Nephron (organoid): ENCODE data around the gene PYDC1.
A peak's percentile ranks its signal among the peaks of the same experiment; 100 is the strongest.

Source experiments
- H3K27ac Mint-ChIP-seq, 3 experiments: 2 replicates each; pipeline ENCODE4 v1.8.0; 2020; ENCODE audit warnings: mixed read lengths in 3 of 3, mild to moderate bottlenecking in 2 of 3, moderate library complexity in 1 of 3
- H3K27me3 Mint-ChIP-seq: 2 replicates; pipeline ENCODE4 v1.8.0; 2021; ENCODE audit warnings: low read depth, mild to moderate bottlenecking, moderate library complexity, mixed read lengths
- H3K36me3 Mint-ChIP-seq: 2 replicates; pipeline ENCODE4 v1.8.0; 2020; ENCODE audit warnings: low read depth, mixed read lengths
- H3K4me1 Mint-ChIP-seq: 2 replicates; pipeline ENCODE4 v1.8.0; 2020; ENCODE audit warnings: mixed read lengths
- H3K4me3 Mint-ChIP-seq, 3 experiments: 2 replicates each; pipeline ENCODE4 v1.8.0; 2020; ENCODE audit warnings: mild to moderate bottlenecking in 3 of 3, mixed read lengths in 3 of 3, moderate library complexity in 2 of 3
- H3K9me3 Mint-ChIP-seq: 2 replicates; pipeline ENCODE4 v1.8.0; 2020; ENCODE audit warnings: mixed read lengths
- CTCF ChIP-seq, 3 experiments: fragments of 200-600 bp; sonication (generic); IDR thresholded peaks; one replicate each; pipeline ENCODE4 v1.5.0; 2021; ENCODE audit warnings: antibody characterized with exemption in 3 of 3; ENCODE audit not compliant: unreplicated experiment in 3 of 3

Gene PYDC1

GRCh38 chr16:31215287-31216162 is 1.4 kb downstream of the PYDC1 start:
- peaks cover 88% of the 10 kb centered on the region for H3K27me3 Mint-ChIP-seq
- peak overlapping the region; percentile 79 to 89 (median 87) for H3K4me3 Mint-ChIP-seq
- H3K36me3 Mint-ChIP-seq = no peaks in the 10 kb centered on the region
- peaks cover 24% of the 10 kb centered on the region for H3K4me1 Mint-ChIP-seq
- H3K9me3 Mint-ChIP-seq = no peaks in the 10 kb centered on the region
- H3K27ac Mint-ChIP-seq = peak overlapping the region in 1 of 3 experiments; percentile 3
- TF ChIP-seq CTCF (IDR thresholded peaks at IDR 0.05; ENCODE audit: unreplicated experiment in 3 of 3) = no peak

- Mint-ChIP-seq H3K9me3 (no peaks in the 10 kb centered on the region), H3K4me3 (peak overlapping the region; percentile 79 to 89 (median 87)), H3K27ac (no peak overlapping the region), H3K36me3 (no peaks in the 10 kb centered on the region), H3K4me1 (peaks cover 24% of the 10 kb centered on the region), H3K27me3 (peaks cover 89% of the 10 kb centered on the region)
- TF ChIP-seq CTCF (IDR thresholded peaks at IDR 0.05; ENCODE audit: unreplicated experiment in 3 of 3) = no peak
Measured at GRCh38 chr16:31214708-31215286, 2.1 kb downstream of the PYDC1 start.

- Mint-ChIP-seq H3K4me1 (peaks cover 24% of the 10 kb centered on the region), H3K9me3 (no peaks in the 10 kb centered on the region), H3K4me3 (peak within 1 kb of the TSS; percentile 79 to 97 (median 87)), H3K36me3 (no peaks in the 10 kb centered on the region), H3K27me3 (peaks cover 87% of the 10 kb centered on the region), H3K27ac (peak within 1 kb of the TSS; percentile 33 to 81 (median 64))
- TF ChIP-seq CTCF (IDR thresholded peaks at IDR 0.05; ENCODE audit: unreplicated experiment in 3 of 3) = no peak
Measured at GRCh38 chr16:31213877-31214707, 2.8 kb downstream of the PYDC1 start, which contains the start of gene TRIM72. Gene TRIM72, plus strand, starts transcription at chr16:31214119. Its CDS starts 620 bp downstream, at chr16:31214739.

GRCh38 chr16:31213342-31213741 is 3.6 kb downstream of the PYDC1 start:
- H3K36me3 Mint-ChIP-seq = no peaks in the 10 kb centered on the region
- peak overlapping the region; percentile 52 to 97 (median 65) for H3K4me3 Mint-ChIP-seq
- H3K9me3 Mint-ChIP-seq = no peaks in the 10 kb centered on the region
- H3K27me3 Mint-ChIP-seq = peaks cover 80% of the 10 kb centered on the region
- H3K4me1 Mint-ChIP-seq = peaks cover 24% of the 10 kb centered on the region
- TF ChIP-seq CTCF (IDR thresholded peaks at IDR 0.05; ENCODE audit: unreplicated experiment in 3 of 3) = no peak
- peak overlapping the region; percentile 33 to 81 (median 64) for H3K27ac Mint-ChIP-seq

GRCh38 chr16:31206776-31207175 is 10.2 kb downstream of the PYDC1 start:
- TF ChIP-seq CTCF (IDR thresholded peaks at IDR 0.05; ENCODE audit: unreplicated experiment in 3 of 3) = no peak

More at GRCh38 chr16:31206776-31207175, 10.2 kb downstream of the PYDC1 start:
- no peak overlapping the region for H3K27ac Mint-ChIP-seq
- H3K36me3 Mint-ChIP-seq = no peaks in the 10 kb centered on the region
- peaks cover 11% of the 10 kb centered on the region for H3K4me1 Mint-ChIP-seq
- peaks cover 66% of the 10 kb centered on the region for H3K27me3 Mint-ChIP-seq
- no peaks in the 10 kb centered on the region for H3K9me3 Mint-ChIP-seq
- H3K4me3 Mint-ChIP-seq = no peak overlapping the region
